Endothelial cell (in vitro differentiated cells): Measurements from ENCODE around the gene GPR180. TPM values are rescaled to one million over a fixed set of nuclear protein-coding genes. Genes with fewer than 3 reads are reported as not detected.
"Not testable (repeated sequence)": the region's sequence is repeated elsewhere in the genome, so short reads cannot be mapped to it uniquely, and the experiment has no call there.

Experiments used
- DNase-seq: peaks from one replicate; pipeline ENCODE4 v3.0.0; 2021; ENCODE audit warnings: low spot score
- H3K27ac Mint-ChIP-seq: one replicate; pipeline ENCODE4 v1.8.0; 2021; ENCODE audit warnings: mixed read lengths, inconsistent platforms; ENCODE audit not compliant: unreplicated experiment
- H3K27me3 Mint-ChIP-seq: one replicate; pipeline ENCODE4 v1.8.0; 2021; ENCODE audit warnings: mild to moderate bottlenecking, moderate library complexity, mixed read lengths, inconsistent platforms; ENCODE audit not compliant: unreplicated experiment
- H3K36me3 Mint-ChIP-seq: one replicate; pipeline ENCODE4 v1.8.0; 2021; ENCODE audit warnings: mild to moderate bottlenecking, low read depth, mixed read lengths, inconsistent platforms; ENCODE audit not compliant: unreplicated experiment
- H3K4me1 Mint-ChIP-seq: one replicate; pipeline ENCODE4 v1.8.0; 2021; ENCODE audit warnings: mild to moderate bottlenecking, mixed read lengths, inconsistent platforms; ENCODE audit not compliant: unreplicated experiment
- H3K4me3 Mint-ChIP-seq: one replicate; pipeline ENCODE4 v1.8.0; 2021; ENCODE audit warnings: mild to moderate bottlenecking, mixed read lengths, inconsistent platforms; ENCODE audit not compliant: unreplicated experiment
- H3K9me3 Mint-ChIP-seq: one replicate; pipeline ENCODE4 v1.8.0; 2021; ENCODE audit warnings: mixed read lengths, inconsistent platforms; ENCODE audit not compliant: unreplicated experiment
- total RNA-seq: library from RNA; stranded (reverse); fragmentation: NEBNext Ultra II Directional; extraction: Animal tissue kit (Norgen Biotek cat#: 25700); gene quantifications from one replicate; pipeline ENCODE4 v1.2.1, GENCODE V29; 2021; ENCODE audit not compliant: unreplicated experiment
- TF ChIP-seq, protein P1 (sequence below): fragments of 200-600 bp; sonication (generic); IDR thresholded peaks from one replicate; pipeline ENCODE4 v1.5.0; 2021; ENCODE audit warnings: antibody characterized with exemption; ENCODE audit not compliant: unreplicated experiment

Gene GPR180
- total RNA-seq, 1 donor from 2014 or later = 3.6 TPM

DNA sequence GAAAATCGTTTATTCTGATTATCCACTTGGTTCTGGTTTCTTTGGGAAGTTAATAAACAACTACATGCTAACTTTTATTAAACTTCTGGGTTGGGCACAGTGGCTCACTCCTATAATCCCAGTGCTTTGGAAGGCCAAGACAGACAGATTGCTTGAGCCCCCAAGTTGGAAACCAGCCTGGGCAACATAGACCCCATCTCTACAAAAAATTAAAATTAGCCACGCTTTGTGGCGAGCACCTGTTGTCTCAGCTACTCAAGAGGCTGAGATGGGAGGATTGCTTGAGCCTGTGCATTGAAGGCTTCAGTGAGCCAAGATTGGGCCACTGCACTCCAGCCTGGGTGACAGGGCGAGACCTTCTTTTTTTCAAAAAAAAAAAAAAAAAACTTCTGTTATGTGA lies 21.7 kb downstream of the GPR180 start:
- Mint-ChIP-seq H3K27ac (no peak overlapping the region), H3K9me3 (no peaks in the 10 kb centered on the region), H3K4me1 (no peaks in the 10 kb centered on the region), H3K27me3 (no peaks in the 10 kb centered on the region), H3K36me3 (peaks cover 4% of the 10 kb centered on the region), H3K4me3 (no peak overlapping the region)
- DNase-seq = no peak
- TF ChIP-seq, protein P1, sequence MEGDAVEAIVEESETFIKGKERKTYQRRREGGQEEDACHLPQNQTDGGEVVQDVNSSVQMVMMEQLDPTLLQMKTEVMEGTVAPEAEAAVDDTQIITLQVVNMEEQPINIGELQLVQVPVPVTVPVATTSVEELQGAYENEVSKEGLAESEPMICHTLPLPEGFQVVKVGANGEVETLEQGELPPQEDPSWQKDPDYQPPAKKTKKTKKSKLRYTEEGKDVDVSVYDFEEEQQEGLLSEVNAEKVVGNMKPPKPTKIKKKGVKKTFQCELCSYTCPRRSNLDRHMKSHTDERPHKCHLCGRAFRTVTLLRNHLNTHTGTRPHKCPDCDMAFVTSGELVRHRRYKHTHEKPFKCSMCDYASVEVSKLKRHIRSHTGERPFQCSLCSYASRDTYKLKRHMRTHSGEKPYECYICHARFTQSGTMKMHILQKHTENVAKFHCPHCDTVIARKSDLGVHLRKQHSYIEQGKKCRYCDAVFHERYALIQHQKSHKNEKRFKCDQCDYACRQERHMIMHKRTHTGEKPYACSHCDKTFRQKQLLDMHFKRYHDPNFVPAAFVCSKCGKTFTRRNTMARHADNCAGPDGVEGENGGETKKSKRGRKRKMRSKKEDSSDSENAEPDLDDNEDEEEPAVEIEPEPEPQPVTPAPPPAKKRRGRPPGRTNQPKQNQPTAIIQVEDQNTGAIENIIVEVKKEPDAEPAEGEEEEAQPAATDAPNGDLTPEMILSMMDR = no peak

DNA sequence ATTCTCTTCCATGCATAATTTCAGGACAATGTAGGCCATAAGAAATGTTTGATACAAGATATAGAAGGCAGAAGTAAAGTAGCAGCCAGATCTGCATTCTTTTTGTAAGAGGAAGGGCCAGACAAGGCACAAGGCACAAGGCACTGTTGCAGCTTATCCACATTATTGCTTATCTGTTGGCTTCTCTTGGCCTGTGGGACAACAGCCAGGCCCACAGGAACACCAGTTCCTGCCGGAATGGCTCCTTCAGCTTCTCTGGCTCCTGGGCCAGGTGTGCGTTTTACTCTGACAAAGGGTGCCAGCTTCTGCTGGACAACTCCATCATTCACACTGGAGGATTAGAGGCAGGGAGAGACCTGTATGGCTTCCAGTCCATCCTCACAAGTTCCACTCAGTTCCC lies 29.2 kb downstream of the GPR180 start:
- no peak for DNase-seq
- H3K36me3 Mint-ChIP-seq = no peaks in the 10 kb centered on the region
- no peaks in the 10 kb centered on the region for H3K9me3 Mint-ChIP-seq
- TF ChIP-seq, protein P1 = no peak
- H3K4me1 Mint-ChIP-seq = no peaks in the 10 kb centered on the region
- H3K4me3 Mint-ChIP-seq = no peak overlapping the region
- H3K27me3 Mint-ChIP-seq = no peaks in the 10 kb centered on the region
- H3K27ac Mint-ChIP-seq = no peak overlapping the region

DNA sequence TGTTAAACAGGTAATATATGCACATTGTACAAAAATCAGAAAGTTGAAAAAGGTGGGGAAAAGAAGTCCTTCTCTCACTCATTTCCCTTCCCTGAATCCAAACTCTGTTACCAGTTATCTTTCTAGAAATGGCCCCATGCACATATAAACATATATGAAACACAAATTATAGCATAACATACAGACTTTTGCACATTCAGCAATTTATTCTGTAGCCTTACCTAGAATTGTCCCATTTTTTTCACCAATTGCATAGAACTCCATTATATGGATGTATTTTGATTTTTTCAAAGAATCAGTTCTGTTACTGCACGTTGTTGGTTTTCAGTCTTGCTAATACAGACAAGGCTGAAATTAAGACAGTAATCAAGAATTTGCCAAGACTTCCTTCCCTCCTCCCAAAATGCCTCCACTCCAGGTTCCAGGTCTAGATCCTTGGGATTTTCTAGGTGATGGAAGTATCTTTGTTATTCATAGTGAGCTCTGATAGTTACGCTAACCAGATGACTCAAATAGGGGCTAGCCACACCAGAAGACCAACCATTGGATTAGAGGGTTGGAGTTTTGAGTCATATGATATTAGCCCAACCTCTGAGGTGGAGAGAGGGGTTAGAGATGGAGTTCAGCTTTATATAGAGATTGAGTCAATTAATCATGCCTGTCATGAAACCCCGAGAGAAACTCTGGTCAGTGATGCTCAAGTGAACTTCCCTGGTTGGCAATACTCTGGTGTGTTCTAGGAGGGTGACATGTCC lies 30.7 kb downstream of the GPR180 start:
- TF ChIP-seq, protein P1 = no peak
- H3K27ac Mint-ChIP-seq = no peak overlapping the region
- no peaks in the 10 kb centered on the region for H3K27me3 Mint-ChIP-seq
- H3K4me1 Mint-ChIP-seq = no peaks in the 10 kb centered on the region
- DNase-seq = no peak
- no peaks in the 10 kb centered on the region for H3K36me3 Mint-ChIP-seq
- H3K4me3 Mint-ChIP-seq = no peak overlapping the region
- H3K9me3 Mint-ChIP-seq = no peaks in the 10 kb centered on the region

DNA sequence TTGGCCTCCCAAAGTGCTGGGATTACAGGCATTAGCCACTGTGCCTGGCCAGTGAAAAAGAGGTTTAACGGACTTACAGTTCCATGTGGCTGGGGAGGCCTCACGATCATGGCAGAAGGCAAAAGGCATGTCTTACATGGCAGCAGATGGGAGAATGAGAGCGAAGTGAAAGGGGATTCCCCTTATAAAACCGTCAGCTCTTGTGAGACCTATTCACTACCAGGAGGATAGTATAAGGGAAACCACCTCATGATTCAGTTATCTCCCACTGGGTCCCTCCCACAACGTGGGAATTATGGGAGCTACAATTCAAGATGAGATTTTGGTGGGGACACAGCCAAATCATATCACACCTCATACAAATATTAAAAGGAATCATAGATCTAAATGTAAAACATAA lies 34.4 kb downstream of the GPR180 start:
- H3K27ac Mint-ChIP-seq, H3K4me3 Mint-ChIP-seq, H3K4me1 Mint-ChIP-seq, H3K27me3 Mint-ChIP-seq, DNase-seq, H3K9me3 Mint-ChIP-seq, H3K36me3 Mint-ChIP-seq: not testable (repeated sequence)

DNA sequence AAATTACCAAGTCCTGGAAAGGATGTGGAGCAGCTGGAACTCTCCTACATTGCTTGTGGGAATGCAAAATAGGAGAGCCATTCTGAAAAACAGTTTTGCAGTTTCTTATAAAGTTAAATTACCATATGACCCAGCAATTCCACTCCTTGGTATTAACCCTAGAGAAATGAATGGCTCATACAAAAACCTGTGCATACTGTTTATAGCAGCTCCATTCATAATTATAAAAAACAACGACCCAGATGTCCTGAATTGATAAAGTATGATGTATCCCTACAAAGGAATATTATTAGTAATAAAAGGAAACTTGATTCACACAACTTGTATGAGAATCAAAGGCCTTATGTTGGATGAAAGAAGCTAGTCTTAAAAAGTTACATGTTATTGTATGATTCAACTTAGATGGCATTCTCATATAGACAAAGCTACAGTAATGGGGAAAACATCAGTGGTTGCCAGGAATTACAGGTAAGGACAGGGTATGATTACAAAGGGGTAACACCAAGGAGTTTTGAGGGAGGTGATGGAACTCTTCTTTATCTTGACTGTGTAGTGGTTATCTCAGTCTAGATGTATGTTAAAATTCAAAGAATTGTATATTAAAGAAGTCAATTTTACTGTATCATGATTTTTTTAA lies 35.4 kb downstream of the GPR180 start:
- Mint-ChIP-seq H3K4me1 (peaks cover 6% of the 10 kb centered on the region), H3K27me3 (no peaks in the 10 kb centered on the region), H3K27ac (no peak overlapping the region), H3K36me3 (peaks cover 3% of the 10 kb centered on the region), H3K9me3 (no peaks in the 10 kb centered on the region), H3K4me3 (no peak overlapping the region)
- DNase-seq = no peak
- TF ChIP-seq, protein P1 = no peak

DNA sequence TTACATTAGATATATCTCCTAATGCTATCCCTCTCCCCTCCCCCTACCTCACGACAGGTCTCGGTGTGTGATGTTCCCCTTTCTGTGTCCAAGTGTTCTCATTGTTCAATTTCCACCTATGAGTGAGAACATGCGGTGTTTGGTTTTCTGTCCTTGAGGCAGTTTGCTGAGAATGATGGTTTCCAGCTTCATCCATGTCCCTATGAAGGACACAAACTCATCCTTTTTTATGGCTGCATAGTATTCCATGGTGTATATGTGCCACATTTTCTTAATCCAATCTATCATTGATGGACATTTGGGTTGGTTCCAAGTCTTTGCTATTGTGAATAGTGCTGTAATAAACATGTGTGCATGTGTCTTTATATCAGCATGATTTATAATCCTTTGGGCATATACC lies 36.0 kb downstream of the GPR180 start:
- H3K4me3 Mint-ChIP-seq, H3K4me1 Mint-ChIP-seq, H3K27ac Mint-ChIP-seq, H3K9me3 Mint-ChIP-seq, H3K36me3 Mint-ChIP-seq, DNase-seq, H3K27me3 Mint-ChIP-seq: not testable (repeated sequence)
